HepG2 (cell line): ENCODE data around the gene JTB. TPM values are rescaled to one million over a fixed set of nuclear protein-coding genes. Genes with fewer than 3 reads are reported as not detected.

Experiments used
- ARNT2 ChIP-seq: sonication (generic); formaldehyde crosslinking; IDR thresholded peaks from 2 replicates; pipeline ENCODE4 v1.8.0; 2022; ENCODE audit warnings: mild to moderate bottlenecking, low read depth, missing genetic modification reagents, moderate library complexity
- CEBPB ChIP-seq: IDR thresholded peaks from 2 replicates; pipeline ENCODE4 v1.6.1; 2011; ENCODE audit warnings: low read depth, low read length, improper control_type of control experiment, borderline replicate concordance
- ELF1 ChIP-seq: sonication (generic); formaldehyde crosslinking; IDR thresholded peaks from 2 replicates; pipeline ENCODE4 v1.4.0; 2020; ENCODE audit warnings: missing genetic modification reagents
- FOXJ3 ChIP-seq: sonication (generic); formaldehyde crosslinking; IDR thresholded peaks from 2 replicates; pipeline ENCODE4 v1.4.0; 2020; ENCODE audit warnings: missing genetic modification reagents, mild to moderate bottlenecking, borderline replicate concordance
- FOXK1 ChIP-seq: sonication (generic); formaldehyde crosslinking; IDR thresholded peaks from 2 replicates; pipeline ENCODE4 v1.4.0; 2020; ENCODE audit warnings: low read depth, missing genetic modification reagents, borderline replicate concordance
- GATAD2A ChIP-seq: IDR thresholded peaks from 2 replicates; pipeline ENCODE4 v1.6.1; 2016
- GPN1 ChIP-seq: sonication (generic); formaldehyde crosslinking; IDR thresholded peaks from 2 replicates; pipeline ENCODE4 v1.5.1; 2020; ENCODE audit warnings: missing genetic modification reagents, borderline replicate concordance
- HOXA3 ChIP-seq: sonication (generic); formaldehyde crosslinking; IDR thresholded peaks from 2 replicates; pipeline ENCODE4 v1.5.0; 2020; ENCODE audit warnings: missing genetic modification reagents
- KLF11 ChIP-seq: IDR thresholded peaks from 2 replicates; pipeline ENCODE4 v1.6.1; 2016; ENCODE audit warnings: missing compliant biosample characterization
- MBD4 ChIP-seq: IDR thresholded peaks from 2 replicates; pipeline ENCODE4 v1.6.1; 2012; ENCODE audit warnings: low read length, inconsistent platforms, borderline replicate concordance
- RBFOX2 ChIP-seq: fragments of 200-400 bp; formaldehyde crosslinking; IDR thresholded peaks from 2 replicates; pipeline ENCODE4 v1.6.1; 2017; ENCODE audit warnings: low read depth, mild to moderate bottlenecking, low read length
- RCOR2 ChIP-seq: IDR thresholded peaks from 2 replicates; pipeline ENCODE4 v1.6.1; 2016; ENCODE audit warnings: missing biosample characterization, missing genetic modification reagents
- SAFB2 ChIP-seq: sonication (generic); formaldehyde crosslinking; IDR thresholded peaks from 2 replicates; pipeline ENCODE4 v1.5.1; 2020; ENCODE audit warnings: missing genetic modification reagents, low read depth, mild to moderate bottlenecking, borderline replicate concordance
- SNAI1 ChIP-seq: sonication (generic); formaldehyde crosslinking; IDR thresholded peaks from 2 replicates; pipeline ENCODE4 v1.5.0; 2020; ENCODE audit warnings: mild to moderate bottlenecking, missing genetic modification reagents, borderline replicate concordance
- ZFP1 ChIP-seq: IDR thresholded peaks from 2 replicates; pipeline ENCODE4 v1.6.1; 2016
- ZMAT3 ChIP-seq: sonication (generic); formaldehyde crosslinking; conservative IDR thresholded peaks from 2 replicates; pipeline ENCODE4 v1.7.0; 2021; ENCODE audit warnings: missing genetic modification reagents
- ZNF230 ChIP-seq: sonication (generic); formaldehyde crosslinking; IDR thresholded peaks from 2 replicates; pipeline ENCODE4 v1.4.0; 2020; ENCODE audit warnings: mild to moderate bottlenecking, missing genetic modification reagents
- ZNF234 ChIP-seq: sonication (generic); formaldehyde crosslinking; conservative IDR thresholded peaks from 2 replicates; pipeline ENCODE4 v1.5.1; 2020; ENCODE audit warnings: mild to moderate bottlenecking, missing genetic modification reagents
- ZNF589 ChIP-seq: sonication (generic); formaldehyde crosslinking; conservative IDR thresholded peaks from 2 replicates; pipeline ENCODE4 v1.8.0; 2022; ENCODE audit warnings: mild to moderate bottlenecking, moderate library complexity, missing genetic modification reagents
- ZNF674 ChIP-seq: sonication (generic); formaldehyde crosslinking; IDR thresholded peaks from 2 replicates; pipeline ENCODE4 v1.5.0; 2020; ENCODE audit warnings: low read depth, mild to moderate bottlenecking, missing genetic modification reagents
- ZNF678 ChIP-seq: sonication (generic); formaldehyde crosslinking; IDR thresholded peaks from 2 replicates; pipeline ENCODE4 v1.4.0; 2020; ENCODE audit warnings: mild to moderate bottlenecking, missing genetic modification reagents
- ZNF878 ChIP-seq: sonication (generic); formaldehyde crosslinking; IDR thresholded peaks from 2 replicates; pipeline ENCODE4 v1.8.1; 2023; ENCODE audit warnings: mild to moderate bottlenecking, missing genetic modification reagents, moderate library complexity
- ZNF883 ChIP-seq: sonication (generic); formaldehyde crosslinking; IDR thresholded peaks from 2 replicates; pipeline ENCODE4 v1.5.1; 2020; ENCODE audit warnings: mild to moderate bottlenecking, missing genetic modification reagents; ENCODE audit errors: not compliant biosample characterization
- polyA plus RNA-seq, 8 experiments: library from polyadenylated mRNA; depleted of rRNA in 3 of 8; stranded (reverse) in 7 of 8; unstranded in 1 of 8; fragments of >200 nt; fragmentation: Illumina TruSeq in 4 of 8; extraction: Trizol in 4 of 8; gene quantifications; 2 replicates each; pipeline versions ENCODE4 v1.2.1 to v1.2.3, GENCODE V29; 2011 to 2016; ENCODE audit warnings: low read depth in 4 of 8, missing spikeins in 1 of 8, mixed read lengths in 1 of 8; ENCODE audit not compliant: insufficient read depth in 1 of 8
- total RNA-seq, 5 experiments: library from RNA; depleted of rRNA; stranded (reverse); fragments of >200 nt; fragmentation: Illumina TruSeq; extraction: Trizol; gene quantifications; 2 replicates each; pipeline ENCODE4 v1.2.3, GENCODE V29; 2016; ENCODE audit warnings: low read depth in 1 of 5
- TF ChIP-seq, protein P1 (sequence below): sonication (generic); formaldehyde crosslinking; IDR thresholded peaks from 2 replicates; pipeline ENCODE4 v1.4.0; 2020; ENCODE audit warnings: missing genetic modification reagents
- TF ChIP-seq, protein P2 (sequence below): sonication (generic); formaldehyde crosslinking; IDR thresholded peaks from 2 replicates; pipeline ENCODE4 v1.4.0; 2020; ENCODE audit warnings: mild to moderate bottlenecking, missing genetic modification reagents
- TF ChIP-seq, protein P3 (sequence below): sonication (generic); formaldehyde crosslinking; IDR thresholded peaks from 2 replicates; pipeline ENCODE4 v1.4.0; 2020; ENCODE audit warnings: missing genetic modification reagents
- TF ChIP-seq, protein P4 (sequence below): sonication (generic); formaldehyde crosslinking; conservative IDR thresholded peaks from 2 replicates; pipeline ENCODE4 v1.8.0; 2022; ENCODE audit warnings: low read depth, missing genetic modification reagents

JTB gene
- total and polyA plus RNA-seq, 2 of the 13 experiments (the other 11 are each of a cell fraction or from before 2014, with no cell fraction given), result 96.7 to 99.2 TPM

DNA sequence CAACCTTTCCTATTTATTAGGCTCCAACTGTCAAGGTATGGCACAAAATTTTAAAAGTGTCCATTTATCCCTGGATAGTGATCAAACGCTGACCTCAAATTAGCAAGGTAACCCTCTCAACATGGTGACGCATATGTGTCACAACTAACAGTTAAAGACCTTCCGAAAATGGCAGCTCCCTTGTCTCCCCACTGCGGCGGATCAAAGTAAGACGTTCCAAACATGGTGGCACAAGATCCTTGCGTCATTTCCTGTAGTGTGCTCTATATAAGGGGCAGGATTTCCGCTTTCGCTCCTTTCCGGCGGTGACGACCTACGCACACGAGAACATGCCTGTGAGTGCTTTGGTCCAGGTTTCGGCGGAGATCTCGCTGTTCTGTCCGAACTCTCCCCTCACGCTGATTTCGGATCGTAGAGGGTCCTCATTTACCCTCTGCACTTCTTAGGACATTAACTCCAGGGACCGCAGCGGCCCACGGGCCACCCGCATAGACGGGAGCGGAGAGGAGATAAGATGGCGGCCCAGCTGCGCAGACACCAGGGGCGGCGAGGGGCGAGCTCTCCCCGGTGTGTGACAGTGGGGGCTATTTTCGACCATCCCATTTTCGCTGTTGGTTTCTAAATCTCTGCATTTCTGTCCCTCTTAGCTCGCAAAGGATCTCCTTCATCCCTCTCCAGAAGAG lies 13.1 kb upstream of the JTB start, which contains the start of gene RPS27 (continued):
- peak; percentile 69; the same call in 1 of the 2 replicates for TF ChIP-seq ZMAT3 (CRISPR knock-in tag)
- TF ChIP-seq FOXJ3, result peak; percentile 52; the same call in 1 of the 2 replicates
- no peak for TF ChIP-seq MBD4
- TF ChIP-seq GPN1 (CRISPR knock-in tag), result peak; percentile 62; the same call in 1 of the 2 replicates
- TF ChIP-seq, protein P1, sequence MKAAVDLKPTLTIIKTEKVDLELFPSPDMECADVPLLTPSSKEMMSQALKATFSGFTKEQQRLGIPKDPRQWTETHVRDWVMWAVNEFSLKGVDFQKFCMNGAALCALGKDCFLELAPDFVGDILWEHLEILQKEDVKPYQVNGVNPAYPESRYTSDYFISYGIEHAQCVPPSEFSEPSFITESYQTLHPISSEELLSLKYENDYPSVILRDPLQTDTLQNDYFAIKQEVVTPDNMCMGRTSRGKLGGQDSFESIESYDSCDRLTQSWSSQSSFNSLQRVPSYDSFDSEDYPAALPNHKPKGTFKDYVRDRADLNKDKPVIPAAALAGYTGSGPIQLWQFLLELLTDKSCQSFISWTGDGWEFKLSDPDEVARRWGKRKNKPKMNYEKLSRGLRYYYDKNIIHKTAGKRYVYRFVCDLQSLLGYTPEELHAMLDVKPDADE, result no peak
- TF ChIP-seq GATAD2A (CRISPR knock-in tag), result peak; percentile 53; the same call in 1 of the 2 replicates
- TF ChIP-seq SNAI1 (CRISPR knock-in tag), result no peak
- peak; percentile 93; the same call in 1 of the 2 replicates for TF ChIP-seq ZNF678 (CRISPR knock-in tag)
- TF ChIP-seq ZNF878 (CRISPR knock-in tag), result peak; percentile 75
- TF ChIP-seq KLF11 (CRISPR knock-in tag), result peak; percentile 90
- TF ChIP-seq SAFB2, result peak; percentile 89; the same call in 1 of the 2 replicates
- TF ChIP-seq, protein P2, sequence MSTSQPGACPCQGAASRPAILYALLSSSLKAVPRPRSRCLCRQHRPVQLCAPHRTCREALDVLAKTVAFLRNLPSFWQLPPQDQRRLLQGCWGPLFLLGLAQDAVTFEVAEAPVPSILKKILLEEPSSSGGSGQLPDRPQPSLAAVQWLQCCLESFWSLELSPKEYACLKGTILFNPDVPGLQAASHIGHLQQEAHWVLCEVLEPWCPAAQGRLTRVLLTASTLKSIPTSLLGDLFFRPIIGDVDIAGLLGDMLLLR (CRISPR knock-in tag), result no peak
- TF ChIP-seq RBFOX2, result peak; percentile 80
- TF ChIP-seq HOXA3 (CRISPR knock-in tag), result peak; percentile 100
- peak; percentile 68 for TF ChIP-seq ZNF883 (CRISPR knock-in tag)
- no peak for TF ChIP-seq ZNF234 (CRISPR knock-in tag)
- TF ChIP-seq RCOR2 (CRISPR knock-in tag), result no peak; the same call in 1 of the 2 replicates
- peak; percentile 78 for TF ChIP-seq ARNT2 (CRISPR knock-in tag)
- TF ChIP-seq ELF1 (CRISPR knock-in tag), result peak; percentile 97
- TF ChIP-seq, protein P3, sequence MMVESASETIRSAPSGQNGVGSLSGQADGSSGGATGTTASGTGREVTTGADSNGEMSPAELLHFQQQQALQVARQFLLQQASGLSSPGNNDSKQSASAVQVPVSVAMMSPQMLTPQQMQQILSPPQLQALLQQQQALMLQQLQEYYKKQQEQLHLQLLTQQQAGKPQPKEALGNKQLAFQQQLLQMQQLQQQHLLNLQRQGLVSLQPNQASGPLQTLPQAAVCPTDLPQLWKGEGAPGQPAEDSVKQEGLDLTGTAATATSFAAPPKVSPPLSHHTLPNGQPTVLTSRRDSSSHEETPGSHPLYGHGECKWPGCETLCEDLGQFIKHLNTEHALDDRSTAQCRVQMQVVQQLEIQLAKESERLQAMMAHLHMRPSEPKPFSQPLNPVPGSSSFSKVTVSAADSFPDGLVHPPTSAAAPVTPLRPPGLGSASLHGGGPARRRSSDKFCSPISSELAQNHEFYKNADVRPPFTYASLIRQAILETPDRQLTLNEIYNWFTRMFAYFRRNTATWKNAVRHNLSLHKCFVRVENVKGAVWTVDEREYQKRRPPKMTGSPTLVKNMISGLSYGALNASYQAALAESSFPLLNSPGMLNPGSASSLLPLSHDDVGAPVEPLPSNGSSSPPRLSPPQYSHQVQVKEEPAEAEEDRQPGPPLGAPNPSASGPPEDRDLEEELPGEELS (CRISPR knock-in tag), result peak; percentile 43
- no peak for TF ChIP-seq ZNF589 (CRISPR knock-in tag)
- TF ChIP-seq ZNF230, result peak; percentile 87
- TF ChIP-seq CEBPB, result peak; percentile 89
- TF ChIP-seq, protein P4, sequence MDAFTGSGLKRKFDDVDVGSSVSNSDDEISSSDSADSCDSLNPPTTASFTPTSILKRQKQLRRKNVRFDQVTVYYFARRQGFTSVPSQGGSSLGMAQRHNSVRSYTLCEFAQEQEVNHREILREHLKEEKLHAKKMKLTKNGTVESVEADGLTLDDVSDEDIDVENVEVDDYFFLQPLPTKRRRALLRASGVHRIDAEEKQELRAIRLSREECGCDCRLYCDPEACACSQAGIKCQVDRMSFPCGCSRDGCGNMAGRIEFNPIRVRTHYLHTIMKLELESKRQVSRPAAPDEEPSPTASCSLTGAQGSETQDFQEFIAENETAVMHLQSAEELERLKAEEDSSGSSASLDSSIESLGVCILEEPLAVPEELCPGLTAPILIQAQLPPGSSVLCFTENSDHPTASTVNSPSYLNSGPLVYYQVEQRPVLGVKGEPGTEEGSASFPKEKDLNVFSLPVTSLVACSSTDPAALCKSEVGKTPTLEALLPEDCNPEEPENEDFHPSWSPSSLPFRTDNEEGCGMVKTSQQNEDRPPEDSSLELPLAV (CRISPR knock-in tag), result no peak
- peak; percentile 63; the same call in 1 of the 2 replicates for TF ChIP-seq ZFP1 (CRISPR knock-in tag)
- TF ChIP-seq FOXK1 (CRISPR knock-in tag), result peak; percentile 82; the same call in 1 of the 2 replicates
- TF ChIP-seq ZNF674 (CRISPR knock-in tag), result no peak
